GM12891 (cell line): ENCODE data around the gene TP53I13.

ENCODE experiments used
- POLR2A ChIP-seq: IDR thresholded peaks from 2 replicates; pipeline ENCODE4 v1.6.1; 2011; ENCODE audit warnings: low read depth, low read length, control low read depth
- POLR2AphosphoS5 ChIP-seq: IDR thresholded peaks from 2 replicates; pipeline ENCODE4 v1.6.1; 2011; ENCODE audit warnings: low read depth, low read length, control low read depth

GRCh38 chr17:29570521-29570920 lies 2.0 kb downstream of the TP53I13 start:
- TF ChIP-seq POLR2A, result no peak
- TF ChIP-seq POLR2AphosphoS5, result no peak
